Measurements from ENCODE around the gene TCEA2.
"Not testable (repeated sequence)": the region's sequence is repeated elsewhere in the genome, so short reads cannot be mapped to it uniquely, and the experiment has no call there.

The TCEA2 gene

DNA sequence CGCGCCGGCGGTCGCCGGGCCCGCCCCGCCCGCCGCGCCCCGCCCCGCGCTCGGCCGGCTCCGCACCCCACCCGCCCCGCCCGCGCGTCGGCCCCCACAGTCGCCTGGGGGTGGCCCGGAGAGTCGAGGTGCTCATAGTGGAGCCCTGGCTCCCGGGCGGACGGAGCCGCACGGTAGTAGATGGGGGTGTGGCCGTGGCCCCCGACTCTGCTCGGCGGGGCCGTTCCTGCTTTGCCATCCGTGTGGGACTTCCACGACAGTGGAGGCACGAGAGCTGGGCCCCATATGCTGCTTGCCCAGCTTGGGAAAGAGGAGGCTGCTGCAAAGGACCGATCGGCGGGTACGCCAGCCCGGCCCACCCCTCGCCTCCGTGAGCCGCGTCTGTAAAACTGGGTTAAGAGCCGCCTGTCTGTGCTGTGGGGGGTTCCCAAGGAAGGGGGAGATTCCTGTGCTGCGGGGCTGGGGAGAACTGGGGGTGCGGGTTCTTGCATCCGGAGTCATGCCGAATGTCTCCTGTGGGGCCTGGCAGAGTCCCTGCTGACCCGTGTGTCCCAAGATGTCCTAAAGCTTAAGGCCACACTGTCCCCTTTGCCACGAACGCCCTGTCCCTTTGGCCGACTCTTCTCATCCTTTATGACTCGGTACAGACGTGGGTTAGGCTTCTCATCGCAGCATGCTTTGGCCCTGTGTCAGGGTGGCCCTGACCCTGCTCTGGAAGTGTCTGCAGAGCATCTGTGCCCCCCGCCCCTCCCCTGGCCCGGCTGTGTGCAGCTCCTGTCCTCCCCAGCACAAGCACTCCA, 17.2 kb downstream of the TCEA2 start, which contains the start of gene OPRL1:
Gene OPRL1, plus strand, starts transcription at position 70 of the 800 bp plus-strand sequence. CDS start 12,639 bp downstream, outside the sequence.
- DNase-seq: peak in 1 of 2 experiments; percentile 47

DNA sequence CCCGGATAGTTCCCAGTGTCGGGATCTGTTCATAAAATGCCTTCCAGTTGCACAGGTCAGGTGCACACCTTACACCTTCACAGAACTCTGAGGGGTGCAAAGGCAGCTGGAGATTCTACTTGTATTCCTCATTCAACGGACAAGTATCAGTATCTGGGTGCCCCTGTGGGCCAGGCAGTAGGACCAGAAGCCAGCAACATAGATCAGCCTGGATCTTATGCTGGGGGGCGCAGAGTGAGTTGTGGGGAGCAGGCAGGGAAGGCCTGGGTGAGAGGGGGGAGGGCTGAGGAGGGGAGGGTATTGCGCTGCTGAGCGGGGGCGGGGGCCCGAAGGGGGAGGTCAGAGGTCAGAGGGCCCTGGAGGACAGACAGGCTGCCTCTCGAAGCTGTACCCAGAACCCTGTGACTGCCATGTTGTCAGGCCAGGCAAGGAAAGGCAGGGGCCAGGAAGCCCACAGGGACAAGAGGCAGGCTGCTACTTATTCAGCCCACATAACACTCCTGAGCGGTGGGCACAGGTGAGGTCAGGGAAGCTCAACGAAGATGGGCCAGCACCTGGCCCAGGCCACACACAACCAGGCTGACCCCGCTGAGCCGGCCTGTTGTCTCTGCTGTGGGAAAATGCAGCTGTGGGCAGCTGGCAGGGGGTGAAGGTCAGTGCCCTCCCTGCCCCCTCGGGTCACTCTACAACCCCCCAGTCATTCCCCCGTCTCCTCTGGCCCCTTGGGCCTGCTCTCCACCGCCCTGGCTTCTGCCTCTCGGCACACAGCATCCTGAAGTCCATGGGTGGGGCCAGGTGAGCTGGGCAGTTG, 18.0 kb downstream of the TCEA2 start:
- DNase-seq: no peak

DNA sequence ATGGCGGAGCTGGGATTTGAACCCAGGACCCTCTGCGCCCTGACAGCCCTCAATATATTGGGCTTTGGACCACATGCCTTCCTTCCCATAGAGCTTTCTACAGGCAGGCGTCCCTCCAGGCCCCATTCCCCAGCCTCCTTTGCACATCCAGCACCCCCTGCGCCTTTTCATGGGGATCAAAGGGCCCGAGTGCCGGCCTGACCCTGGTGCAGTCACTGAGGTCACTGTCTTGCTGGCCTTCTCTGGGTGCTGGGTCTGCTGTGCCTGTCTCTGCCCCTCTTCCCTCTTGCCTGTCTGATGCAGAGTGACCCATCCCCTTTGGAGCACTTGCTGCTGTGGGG, 18.6 kb downstream of the TCEA2 start:
- DNase-seq: no peak

DNA sequence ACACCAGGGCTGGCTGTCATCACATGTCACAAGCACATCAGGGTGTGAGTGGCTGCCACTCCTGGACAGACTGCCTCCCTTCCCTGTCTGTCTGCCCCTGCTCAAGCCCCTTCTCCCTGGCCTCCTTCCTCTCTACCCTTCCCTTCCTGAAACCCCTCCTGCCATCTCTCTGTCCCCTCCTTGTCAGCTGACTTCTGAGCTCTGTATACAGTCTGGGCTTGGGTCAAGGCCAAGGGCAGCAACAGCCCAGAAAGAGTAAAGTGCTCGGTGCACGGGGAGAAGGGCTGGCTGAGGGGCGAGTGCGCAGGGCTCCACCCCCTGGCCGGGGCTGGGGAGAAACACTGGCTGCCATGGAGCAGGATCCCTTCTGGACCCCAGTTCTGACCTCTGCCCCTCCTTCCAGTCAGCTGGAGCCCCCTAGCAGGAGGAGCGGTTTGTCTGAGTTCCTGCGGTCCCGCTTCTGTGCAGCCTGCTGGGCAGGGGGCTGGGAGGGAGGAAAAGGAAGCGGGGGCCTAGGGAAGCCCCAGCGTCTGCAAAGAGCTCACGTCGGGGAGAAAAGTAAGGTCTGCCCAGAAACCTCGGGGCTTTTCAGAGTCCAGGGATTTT, 19.2 kb downstream of the TCEA2 start:
- peak; percentile 69 to 82 for DNase-seq

DNA sequence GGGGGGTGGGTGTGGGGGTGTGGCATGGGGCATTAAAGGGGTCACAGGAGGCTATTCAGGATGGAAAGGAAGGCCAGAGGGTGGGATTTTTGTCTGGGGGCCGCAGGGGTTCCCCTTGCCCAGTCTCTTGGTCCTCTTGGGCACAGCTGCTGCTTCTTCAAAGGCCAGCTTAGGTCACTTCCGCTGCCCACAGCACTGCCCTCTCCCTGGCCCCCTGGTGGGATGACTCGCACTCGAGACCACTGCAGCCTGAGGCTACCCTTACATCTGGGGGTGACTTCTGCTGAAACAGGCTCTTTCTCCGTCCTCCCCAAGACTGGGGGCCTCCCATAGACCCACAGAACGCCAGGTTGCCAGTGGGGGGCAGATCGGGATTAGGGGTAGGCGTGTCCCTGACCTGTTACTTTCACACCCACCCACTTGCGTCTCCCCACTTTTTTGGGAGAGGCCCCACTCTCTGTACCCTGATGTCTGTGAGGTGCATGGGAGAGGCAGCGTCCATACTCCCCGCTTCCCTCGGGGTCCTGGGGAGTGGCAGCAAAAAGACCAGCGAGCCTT, 19.9 kb downstream of the TCEA2 start:
- DNase-seq: peak in 1 of 2 experiments; percentile 18

DNA sequence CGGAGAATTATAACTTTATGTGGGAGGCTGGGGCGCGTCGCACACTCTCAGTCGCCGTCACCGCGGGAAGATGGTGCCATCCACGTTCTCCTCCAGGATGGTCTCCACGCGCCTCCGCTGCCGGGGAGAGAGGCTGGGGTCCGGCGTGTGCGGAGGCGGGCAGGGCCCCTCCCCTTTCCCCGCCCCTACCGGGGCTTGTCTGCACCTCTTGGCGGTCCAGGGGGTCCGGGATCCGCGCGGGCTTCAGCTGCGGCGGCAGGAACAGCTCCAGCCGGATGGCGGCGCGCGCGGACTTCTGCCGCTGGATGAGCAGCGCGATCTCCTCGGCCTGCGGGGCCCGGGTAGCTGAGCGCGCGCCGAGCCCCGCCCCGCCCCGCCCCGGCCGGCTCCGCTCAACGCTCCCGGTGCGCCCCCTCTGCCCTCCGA, 20.4 kb downstream of the TCEA2 start:
- peak; percentile 51 to 73 for DNase-seq

DNA sequence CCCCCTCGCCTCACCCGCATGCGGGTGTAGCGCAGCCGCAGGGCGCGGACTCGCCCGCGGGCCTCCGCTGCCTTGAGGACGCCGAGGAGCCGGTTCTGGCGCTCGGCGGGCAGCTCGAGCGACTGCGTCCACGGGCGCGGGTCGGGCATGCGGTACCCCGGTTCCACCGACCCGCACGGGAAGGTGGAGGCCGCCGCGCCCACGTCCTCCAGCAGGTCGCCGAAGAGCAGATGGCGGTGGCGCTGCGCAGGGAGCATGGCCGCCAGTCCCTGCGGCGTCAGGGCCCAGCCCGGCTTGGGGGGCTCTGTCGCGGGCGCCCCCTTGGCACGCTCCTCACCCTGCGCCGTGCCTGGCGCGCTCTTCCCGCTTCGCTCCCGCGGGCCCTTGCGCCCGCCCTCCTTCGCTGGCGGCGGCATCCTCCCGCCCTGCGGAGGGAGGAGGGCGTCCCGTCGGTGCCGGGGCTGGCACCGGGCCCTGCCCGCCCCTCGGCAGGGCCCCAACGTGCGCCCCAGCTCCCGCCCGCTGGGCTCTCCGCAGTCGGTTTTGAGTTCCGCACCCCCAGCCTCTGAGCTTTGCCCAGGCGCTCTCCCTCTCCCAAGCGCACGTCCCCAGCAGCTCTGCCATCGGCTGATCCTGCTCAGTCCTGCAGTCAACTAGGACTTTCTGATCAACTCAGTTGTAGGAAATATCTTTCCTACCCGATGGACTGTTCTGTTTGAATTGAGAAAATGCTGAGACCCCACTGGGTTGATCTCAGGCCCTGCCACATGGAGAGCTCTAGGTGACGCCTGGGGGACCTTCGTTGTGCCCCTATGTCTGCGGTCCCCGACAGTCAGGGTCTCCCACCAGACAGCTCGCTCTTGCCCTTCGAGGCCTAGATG, 21.0 kb downstream of the TCEA2 start, which contains the start of gene LKAAEAR1:
Gene LKAAEAR1, minus strand, starts transcription at position 595 of the 881 bp plus-strand sequence. Its CDS starts 179 bp downstream, at position 416.
- DNase-seq: peak in 1 of 2 experiments; percentile 30

DNA sequence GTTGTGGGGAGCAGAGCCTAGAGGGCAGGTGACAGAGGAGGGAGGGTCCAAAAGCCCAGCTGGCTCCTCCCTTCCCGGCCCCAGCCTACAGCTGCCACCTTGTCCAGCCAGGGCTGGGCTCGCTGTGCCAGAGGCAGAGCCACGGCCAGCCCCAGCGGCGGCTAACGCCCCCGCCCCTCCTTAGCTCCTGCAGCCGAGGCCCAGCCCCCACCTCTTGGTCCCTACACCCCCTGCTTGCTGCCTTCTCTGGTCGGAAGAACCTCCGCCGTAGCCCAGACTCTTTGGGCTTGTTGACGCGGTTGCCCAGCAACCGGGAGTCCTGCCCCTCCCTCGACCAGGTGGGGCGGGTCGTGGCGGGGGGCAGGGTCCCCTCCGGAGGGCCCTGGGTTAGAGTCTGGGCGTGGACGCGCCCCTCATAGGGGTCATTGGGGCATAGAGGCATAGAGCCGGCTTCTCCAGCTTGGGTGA, 21.7 kb downstream of the TCEA2 start:
- no peak for DNase-seq

DNA sequence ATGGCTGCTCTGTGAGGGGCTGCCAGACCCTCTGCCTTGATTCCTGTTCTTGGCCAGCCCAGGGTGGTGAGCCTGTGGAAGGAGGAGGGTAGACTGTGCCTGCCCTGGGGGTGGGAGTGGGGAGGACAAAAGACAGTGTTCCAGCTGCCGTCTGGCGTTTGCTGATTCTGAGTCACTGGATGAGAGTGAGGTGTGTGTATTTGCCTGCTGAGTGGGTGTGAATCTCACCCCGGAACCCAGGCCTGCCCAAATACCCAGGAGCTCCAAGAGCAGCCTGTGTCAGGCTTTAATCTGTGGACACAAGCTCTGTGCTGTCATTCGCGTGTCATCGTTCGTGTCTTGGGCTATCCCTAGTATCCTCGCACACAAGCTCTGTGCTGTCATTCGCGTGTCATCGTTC, 23.8 kb downstream of the TCEA2 start:
- no peak for DNase-seq

DNA sequence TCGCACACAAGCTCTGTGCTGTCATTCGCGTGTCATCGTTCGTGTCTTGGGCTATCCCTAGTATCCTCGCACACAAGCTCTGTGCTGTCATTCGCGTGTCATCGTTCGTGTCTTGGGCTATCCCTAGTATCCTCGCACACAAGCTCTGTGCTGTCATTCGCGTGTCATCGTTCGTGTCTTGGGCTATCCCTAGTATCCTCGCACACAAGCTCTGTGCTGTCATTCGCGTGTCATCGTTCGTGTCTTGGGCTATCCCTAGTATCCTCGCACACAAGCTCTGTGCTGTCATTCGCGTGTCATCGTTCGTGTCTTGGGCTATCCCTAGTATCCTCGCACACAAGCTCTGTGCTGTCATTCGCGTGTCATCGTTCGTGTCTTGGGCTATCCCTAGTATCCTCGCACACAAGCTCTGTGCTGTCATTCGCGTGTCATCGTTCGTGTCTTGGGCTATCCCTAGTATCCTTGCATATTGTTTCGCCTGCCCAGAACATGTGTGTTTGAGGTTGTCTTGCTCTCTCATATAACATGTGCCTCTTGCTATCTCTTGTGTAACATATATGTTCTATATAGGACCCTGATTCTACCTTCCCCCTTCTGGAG, 24.3 kb downstream of the TCEA2 start:
- DNase-seq: not testable (repeated sequence)

DNA sequence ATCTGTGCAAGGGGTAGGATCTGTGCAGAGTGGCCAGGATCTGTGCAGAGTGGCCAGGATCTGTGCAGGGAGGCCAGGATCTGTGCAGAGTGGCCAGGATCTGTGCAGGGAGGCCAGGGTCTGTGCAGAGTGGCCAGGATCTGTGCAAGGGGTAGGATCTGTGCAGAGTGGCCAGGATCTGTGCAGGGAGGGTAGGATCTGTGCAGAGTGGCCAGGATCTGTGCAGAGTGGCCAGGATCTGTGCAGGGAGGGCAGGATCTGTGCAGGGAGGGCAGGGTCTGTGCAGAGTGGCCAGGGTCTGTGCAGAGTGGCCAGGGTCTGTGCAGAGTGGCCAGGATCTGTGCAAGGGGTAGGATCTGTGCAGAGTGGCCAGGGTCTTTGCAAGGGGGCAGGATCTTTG, 25.6 kb downstream of the TCEA2 start:
- not testable (repeated sequence) for DNase-seq

DNA sequence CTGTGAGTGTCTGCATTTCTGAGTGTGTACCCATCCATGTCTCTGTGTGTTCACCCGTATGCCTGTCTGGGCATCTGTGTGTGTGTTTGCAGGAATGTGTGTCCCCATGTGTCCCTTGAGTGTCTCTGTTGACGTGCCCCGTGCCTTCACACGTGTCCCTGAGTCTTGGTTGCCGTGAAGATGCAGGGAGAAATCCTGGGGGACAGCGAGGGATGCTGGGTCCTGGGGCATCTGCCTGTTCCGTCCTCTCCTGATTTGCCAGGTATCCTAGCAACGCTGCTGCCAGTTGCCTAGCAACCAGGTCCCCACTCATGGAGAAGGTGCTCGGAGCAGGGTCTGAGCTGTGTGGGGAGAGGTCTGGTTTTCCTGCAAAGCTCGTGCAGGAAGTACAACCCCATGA, 27.2 kb downstream of the TCEA2 start:
- no peak for DNase-seq

DNA sequence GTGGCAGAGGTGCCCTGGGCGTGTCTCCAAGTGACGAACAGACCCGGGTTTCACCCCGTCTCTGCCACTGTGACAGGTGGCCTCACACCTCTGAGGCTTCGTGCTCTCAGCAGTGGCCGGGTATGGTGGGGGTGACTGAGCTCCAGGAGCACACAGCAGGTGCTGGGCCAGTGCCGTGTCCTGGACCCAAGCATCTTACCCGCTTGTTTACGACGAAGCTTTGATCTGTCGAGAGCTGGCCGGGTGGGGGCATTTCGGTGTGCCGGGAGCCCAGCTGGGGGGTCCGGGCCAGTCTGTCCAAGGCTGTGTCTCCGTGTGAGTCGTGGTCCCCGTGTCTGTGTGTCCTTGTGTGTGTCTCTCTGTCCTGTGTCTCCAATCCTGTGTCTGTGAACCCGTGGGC, 28.3 kb downstream of the TCEA2 start:
- no peak for DNase-seq

DNA sequence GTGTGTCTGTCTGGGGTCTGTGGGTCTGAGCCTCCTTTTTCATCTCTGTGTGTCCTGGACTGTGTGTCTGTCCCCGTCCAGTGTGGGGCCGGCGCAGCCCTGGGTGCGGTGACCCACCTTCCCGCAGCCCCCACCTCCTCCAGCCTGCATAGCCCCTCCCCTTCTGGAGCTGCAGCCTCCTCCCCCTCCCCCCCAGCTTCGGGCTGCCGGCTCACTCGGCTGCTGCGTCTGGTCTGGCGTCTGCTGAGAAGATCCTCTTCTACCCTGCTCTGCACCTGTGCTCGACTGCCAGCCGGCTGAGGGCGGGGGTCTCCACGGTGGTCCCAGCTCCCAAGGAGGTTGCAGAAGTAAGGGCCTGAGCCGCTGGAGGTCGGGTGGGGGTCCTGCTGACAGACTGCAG, 28.8 kb downstream of the TCEA2 start:
- DNase-seq: no peak

DNA sequence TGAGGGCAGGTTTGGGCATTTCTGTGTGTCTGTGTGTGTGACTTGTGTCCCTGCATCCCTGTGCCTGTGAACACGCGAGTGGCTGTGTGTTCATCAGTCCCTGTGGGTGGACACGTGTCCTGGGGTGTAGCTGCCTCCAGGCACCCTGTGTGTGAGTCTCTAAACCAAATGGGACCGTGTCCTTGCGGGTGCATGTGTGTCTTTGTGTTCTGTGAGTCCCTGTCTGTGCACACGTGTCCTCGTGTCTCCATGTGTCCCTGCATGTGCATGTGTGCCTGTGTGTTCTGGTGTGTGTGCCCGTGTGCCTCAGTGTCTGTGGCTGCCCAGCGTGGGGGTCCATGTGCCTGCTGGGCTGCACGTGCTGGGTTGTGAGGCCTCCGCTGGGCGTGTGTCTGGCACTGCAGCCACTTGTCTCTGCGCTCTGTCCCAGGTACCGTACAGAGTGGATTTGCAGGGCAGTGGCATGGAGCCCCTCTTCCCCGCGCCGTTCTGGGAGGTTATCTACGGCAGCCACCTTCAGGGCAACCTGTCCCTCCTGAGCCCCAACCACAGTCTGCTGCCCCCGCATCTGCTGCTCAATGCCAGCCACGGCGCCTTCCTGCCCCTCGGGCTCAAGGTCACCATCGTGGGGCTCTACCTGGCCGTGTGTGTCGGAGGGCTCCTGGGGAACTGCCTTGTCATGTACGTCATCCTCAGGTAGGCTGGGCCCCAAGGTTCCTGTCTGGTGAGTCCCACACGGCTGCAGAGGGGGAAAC, 29.4 kb downstream of the TCEA2 start:
- no peak for DNase-seq

DNA sequence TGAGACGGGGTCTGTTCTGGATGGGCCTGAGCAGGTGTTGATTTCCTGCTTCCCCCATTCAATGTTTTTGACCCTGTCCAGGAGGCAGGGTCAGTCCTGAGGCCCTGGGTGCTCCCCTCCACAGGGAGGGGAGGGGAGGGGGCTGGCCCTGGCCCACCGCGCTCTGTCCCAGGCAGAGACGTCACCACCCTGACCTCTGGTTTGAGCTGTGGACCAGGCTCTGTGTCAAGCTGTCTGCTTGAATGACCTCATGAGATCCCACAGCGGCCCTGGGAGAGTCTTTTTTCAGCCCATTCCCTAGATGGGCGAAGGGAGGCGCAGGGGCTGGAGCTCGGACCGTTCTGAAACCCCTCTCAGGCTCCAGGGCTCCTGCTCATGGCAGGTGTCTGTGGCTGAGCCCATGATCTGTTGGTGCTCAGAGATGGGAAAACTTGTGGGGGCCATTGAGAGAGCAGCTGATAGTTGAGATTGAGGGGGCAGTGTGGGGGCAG, 30.1 kb downstream of the TCEA2 start:
- DNase-seq: no peak

DNA sequence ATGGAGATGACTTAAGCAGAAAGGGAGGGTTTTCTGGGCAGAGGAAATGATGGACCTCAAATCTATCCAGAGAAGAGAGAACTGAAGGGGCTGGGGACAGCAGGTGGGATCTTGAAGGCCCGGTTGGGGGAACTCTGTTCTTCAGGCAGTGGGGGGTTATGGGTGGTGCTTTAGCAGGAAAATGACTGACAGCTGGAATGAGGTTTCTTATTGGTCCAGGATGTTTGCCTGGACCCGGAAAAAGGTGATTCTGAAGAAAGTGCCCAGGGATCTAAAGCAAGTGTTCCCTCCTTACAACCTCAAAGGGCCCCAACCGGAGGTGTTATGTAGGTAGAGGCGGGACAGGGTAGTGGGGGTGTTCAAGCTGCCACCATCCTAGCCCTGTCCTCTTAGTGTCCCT, 32.5 kb downstream of the TCEA2 start:
- DNase-seq: no peak

DNA sequence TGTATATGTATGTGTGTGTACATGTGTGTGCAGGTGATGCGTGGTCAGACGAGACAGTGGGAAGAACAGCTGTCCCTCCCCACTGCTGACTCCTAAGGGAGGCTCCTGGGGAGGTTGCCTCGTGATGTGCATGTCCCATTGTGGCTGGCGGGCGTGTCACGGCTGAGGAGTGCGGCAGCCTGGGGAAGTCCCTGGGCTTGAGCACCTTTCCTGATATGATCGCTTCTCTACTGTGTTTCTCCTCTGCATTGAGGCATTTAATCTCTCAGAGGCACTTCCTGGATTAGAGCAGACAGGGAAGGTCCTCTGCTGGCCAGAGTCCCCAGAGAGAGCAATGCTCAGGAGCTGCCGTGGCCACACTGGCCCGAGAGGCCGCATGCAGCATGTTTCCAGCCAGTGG, 32.9 kb downstream of the TCEA2 start:
- no peak for DNase-seq

DNA sequence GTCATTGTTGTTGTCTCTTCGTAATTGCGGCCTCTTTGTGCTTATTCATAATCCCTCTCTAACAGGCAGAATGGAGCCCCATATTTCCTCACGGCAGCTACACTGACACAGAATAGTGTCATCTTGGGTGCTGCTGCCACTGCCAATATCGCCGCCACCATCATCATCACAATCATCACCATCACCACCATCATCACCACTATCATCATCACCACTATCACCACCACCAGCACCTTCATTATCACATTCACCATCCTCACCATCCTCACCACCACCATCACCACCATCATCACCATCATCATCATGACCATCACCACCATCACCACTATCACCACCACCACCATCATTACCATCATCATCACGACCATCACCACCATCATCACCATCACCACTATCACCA, 33.5 kb downstream of the TCEA2 start:
- no peak for DNase-seq

DNA sequence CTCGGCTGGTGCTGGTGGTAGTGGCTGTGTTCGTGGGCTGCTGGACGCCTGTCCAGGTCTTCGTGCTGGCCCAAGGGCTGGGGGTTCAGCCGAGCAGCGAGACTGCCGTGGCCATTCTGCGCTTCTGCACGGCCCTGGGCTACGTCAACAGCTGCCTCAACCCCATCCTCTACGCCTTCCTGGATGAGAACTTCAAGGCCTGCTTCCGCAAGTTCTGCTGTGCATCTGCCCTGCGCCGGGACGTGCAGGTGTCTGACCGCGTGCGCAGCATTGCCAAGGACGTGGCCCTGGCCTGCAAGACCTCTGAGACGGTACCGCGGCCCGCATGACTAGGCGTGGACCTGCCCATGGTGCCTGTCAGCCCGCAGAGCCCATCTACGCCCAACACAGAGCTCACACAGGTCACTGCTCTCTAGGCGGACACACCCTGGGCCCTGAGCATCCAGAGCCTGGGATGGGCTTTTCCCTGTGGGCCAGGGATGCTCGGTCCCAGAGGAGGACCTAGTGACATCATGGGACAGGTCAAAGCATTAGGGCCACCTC, 35.5 kb downstream of the TCEA2 start:
- no peak for DNase-seq
